Keratinocyte (primary cell): ENCODE results near the gene LRRC73. TPM values are rescaled to one million over a fixed set of nuclear protein-coding genes. Genes with fewer than 3 reads are reported as not detected.

ENCODE experiments used
- DNase-seq: peaks from one replicate; pipeline ENCODE4 v3.0.0-alpha.2; 2011; ENCODE audit warnings: low read depth, missing footprints, low spot score
- FAIRE-seq: peaks from 2 replicates; lab custom pipeline; 2011; peaks lifted over from hg19 to GRCh38; lab: Jason Lieb, UNC
- H2AFZ ChIP-seq: 2 replicates; pipeline ENCODE4 v1.6.0; 2012; ENCODE audit warnings: low read length, control low read depth, inconsistent platforms; ENCODE audit not compliant: control insufficient read depth
- H3K27ac ChIP-seq: 2 replicates; pipeline ENCODE4 v1.5.1; 2011; ENCODE audit warnings: low read length; ENCODE audit not compliant: control insufficient read depth, insufficient read depth
- H3K27me3 ChIP-seq: 3 replicates; pipeline ENCODE4 v1.6.0; 2011; ENCODE audit warnings: low read length; ENCODE audit not compliant: control insufficient read depth, insufficient read depth; ENCODE audit errors: extremely low read depth
- H3K36me3 ChIP-seq, 2 experiments: 2 replicates in 1 of 2; 3 replicates in 1 of 2; pipeline ENCODE4 v1.5.1; 2011; ENCODE audit warnings: low read length in 2 of 2, mild to moderate bottlenecking in 1 of 2; ENCODE audit not compliant: control insufficient read depth in 2 of 2, insufficient read depth in 2 of 2; ENCODE audit errors: extremely low read depth in 1 of 2
- H3K4me1 ChIP-seq: 3 replicates; pipeline ENCODE4 v1.5.1; 2011; ENCODE audit warnings: low read length; ENCODE audit not compliant: control insufficient read depth, insufficient read depth; ENCODE audit errors: extremely low read depth
- H3K4me2 ChIP-seq: 3 replicates; pipeline ENCODE4 v1.6.0; 2011; ENCODE audit warnings: low read depth, low read length; ENCODE audit not compliant: control insufficient read depth, insufficient read depth; ENCODE audit errors: extremely low read depth
- H3K4me3 ChIP-seq, 3 experiments: fragments of 200-600 bp in 1 of 3; sonication (generic) in 1 of 3; 2 replicates in 2 of 3; 3 replicates in 1 of 3; pipeline ENCODE4 v1.5.1; 2011 to 2016; ENCODE audit warnings: low read length in 3 of 3, mild to moderate bottlenecking in 3 of 3, control low read depth in 2 of 3, inconsistent platforms in 1 of 3, low read depth in 1 of 3, mixed read lengths in 1 of 3, mixed run types in 1 of 3, moderate library complexity in 1 of 3; ENCODE audit not compliant: control insufficient read depth in 2 of 3, insufficient read depth in 2 of 3; ENCODE audit errors: extremely low read depth in 1 of 3
- H3K79me2 ChIP-seq: 2 replicates; pipeline ENCODE4 v1.6.0; 2012; ENCODE audit warnings: low read length; ENCODE audit not compliant: control insufficient read depth, insufficient read depth
- H3K9ac ChIP-seq: 3 replicates; pipeline ENCODE4 v1.6.0; 2011; ENCODE audit warnings: low read length; ENCODE audit not compliant: control insufficient read depth, insufficient read depth; ENCODE audit errors: extremely low read depth
- H3K9me1 ChIP-seq: 3 replicates; pipeline ENCODE4 v1.6.0; 2011; ENCODE audit warnings: low read length; ENCODE audit not compliant: control insufficient read depth, insufficient read depth; ENCODE audit errors: extremely low read depth
- H3K9me3 ChIP-seq: 2 replicates; pipeline ENCODE4 v1.5.1; 2012; ENCODE audit warnings: low read depth, low read length; ENCODE audit not compliant: control insufficient read depth
- H4K20me1 ChIP-seq: 3 replicates; pipeline ENCODE4 v1.6.0; 2011; ENCODE audit warnings: low read length; ENCODE audit not compliant: control insufficient read depth, insufficient read depth; ENCODE audit errors: extremely low read depth
- CTCF ChIP-seq, 3 experiments: IDR thresholded peaks in 1 of 3; conservative IDR thresholded peaks in 1 of 3; optimal IDR thresholded peaks in 1 of 3; 2 replicates in 2 of 3; 3 replicates in 1 of 3; pipeline versions ENCODE3 to v1.5.1; 2011; ENCODE audit warnings: low read length in 3 of 3, mild to moderate bottlenecking in 3 of 3, moderate library complexity in 2 of 3, control low read depth in 1 of 3, inconsistent platforms in 1 of 3; ENCODE audit not compliant: insufficient read depth in 2 of 3; ENCODE audit errors: extremely low read depth in 1 of 3
- EZH2 ChIP-seq: IDR thresholded peaks from one replicate; pipeline ENCODE4 v1.6.1; 2012; ENCODE audit warnings: inconsistent platforms, mild to moderate bottlenecking, low read length, moderate library complexity
- dilution Hi-C: fragments of 300-500 bp; cut with MboI; formaldehyde crosslinking; loops from one replicate; pipeline ENCODE4 v1.7.0; 2020; ENCODE audit warnings: low sequenced_read_pairs; ENCODE audit not compliant: extremely low pct_ligation_motif_present
- polyA plus RNA-seq, 5 experiments: library from polyadenylated mRNA; depleted of rRNA in 3 of 5; stranded (reverse) in 3 of 5; stranded (forward) in 1 of 5; unstranded in 1 of 5; fragments of >200 nt; gene quantifications; 1 replicate in 1 of 5; 2 replicates in 3 of 5; 3 replicates in 1 of 5; pipeline versions ENCODE4 v1.2.1 to v1.2.3, GENCODE V29; 2011 to 2012; ENCODE audit warnings: missing spikeins in 2 of 5, low read depth in 1 of 5, low replicate concordance in 1 of 5

The LRRC73 gene
- polyA plus RNA-seq, 1 donor (not counting 4 experiments of a cell fraction or from before 2014, with no cell fraction given) = 0.16 TPM

- Histone ChIP-seq H3K4me2 (no peak overlapping the region), H3K27me3 (no peaks in the 10 kb centered on the region), H4K20me1 (no peaks in the 10 kb centered on the region), H3K9ac (no peak overlapping the region), H3K36me3 (peaks cover 39 to 42% of the 10 kb centered on the region in 2 experiments), H3K4me1 (no peaks in the 10 kb centered on the region), H3K9me1 (no peaks in the 10 kb centered on the region), H3K4me3 (no peak overlapping the region), H3K27ac (no peak overlapping the region), H3K79me2 (no peaks in the 10 kb centered on the region), H3K9me3 (no peaks in the 10 kb centered on the region), H2AFZ (no peak overlapping the region)
- no peak for TF ChIP-seq CTCF (optimal IDR thresholded peaks at IDR 0.05 in 1 of 3, IDR thresholded peaks at IDR 0.05 in 1 of 3, conservative IDR thresholded peaks at IDR 0.05 in 1 of 3; ENCODE audit: extremely low read depth in 1 of 3, insufficient read depth in 2 of 3, low read length in 3 of 3)
- dilution Hi-C loops = no loop called here
- no peak for DNase-seq
- FAIRE-seq = no peak
These were observed 22.1 kb upstream of the LRRC73 start for GRCh38 chr6:43532201-43532600.

DNA sequence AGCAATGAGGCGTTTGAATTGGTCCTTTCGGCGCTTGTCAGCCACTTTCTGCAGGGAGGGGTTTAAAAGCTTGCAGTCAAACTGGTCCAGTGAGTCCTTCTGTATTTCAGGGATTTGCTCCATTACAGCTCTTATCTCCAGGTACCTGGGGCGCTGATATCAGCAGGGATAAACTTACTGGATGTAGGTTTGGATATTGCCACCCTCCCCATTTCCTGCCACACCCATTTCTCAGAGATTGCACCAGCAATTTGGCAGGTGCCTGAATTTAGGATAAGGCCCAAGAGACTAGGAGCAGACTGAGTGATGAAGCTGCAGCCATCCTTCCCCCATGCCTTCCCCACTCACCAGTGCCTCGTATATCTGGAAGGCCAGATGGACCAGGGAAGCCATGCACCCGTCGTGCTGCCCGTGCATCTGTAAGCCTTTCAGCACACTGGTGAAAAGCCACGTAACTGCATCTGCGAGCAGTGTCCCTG lies 14.4 kb upstream of the LRRC73 start:
- H3K27ac ChIP-seq = peak overlapping the region; percentile 23
- peaks cover 7% of the 10 kb centered on the region for H3K79me2 ChIP-seq
- TF ChIP-seq CTCF (optimal IDR thresholded peaks at IDR 0.05 in 1 of 3, IDR thresholded peaks at IDR 0.05 in 1 of 3, conservative IDR thresholded peaks at IDR 0.05 in 1 of 3; ENCODE audit: extremely low read depth in 1 of 3, insufficient read depth in 2 of 3, low read length in 3 of 3) (no peak), EZH2 (no peak)
- no peak overlapping the region for H2AFZ ChIP-seq
- H3K9me1 ChIP-seq = no peaks in the 10 kb centered on the region
- H3K27me3 ChIP-seq = no peaks in the 10 kb centered on the region
- dilution Hi-C loops = no loop called here
- DNase-seq = no peak
- no peak for FAIRE-seq
- peaks cover 51 to 83% of the 10 kb centered on the region in 2 experiments for H3K36me3 ChIP-seq
- H4K20me1 ChIP-seq = peaks cover 6% of the 10 kb centered on the region
- no peak overlapping the region for H3K4me3 ChIP-seq
- no peak overlapping the region for H3K9ac ChIP-seq
- peaks cover 8% of the 10 kb centered on the region for H3K4me1 ChIP-seq
- H3K4me2 ChIP-seq = no peak overlapping the region
- H3K9me3 ChIP-seq = no peaks in the 10 kb centered on the region
